Karpas-422 (cell line): ENCODE measurements around the gene BASP1. TPM values are rescaled to one million over a fixed set of nuclear protein-coding genes. Genes with fewer than 3 reads are reported as not detected.
A peak's percentile ranks its signal among the peaks of the same experiment; 100 is the strongest.
"Not testable (repeated sequence)": the region's sequence is repeated elsewhere in the genome, so short reads cannot be mapped to it uniquely, and the experiment has no call there.

Experiments
- DNase-seq: peaks from one replicate; pipeline ENCODE4 v3.0.0-alpha.2; 2015
- H2AFZ ChIP-seq: fragments of 200-600 bp; sonication (generic); 2 replicates; pipeline ENCODE4 v1.6.1; 2014; ENCODE audit warnings: antibody characterized with exemption, low read length, mixed read lengths
- H3K27ac ChIP-seq: fragments of 200-600 bp; sonication (generic); 2 replicates; pipeline ENCODE4 v1.5.1; 2014; ENCODE audit warnings: mild to moderate bottlenecking, low read length, moderate library complexity
- H3K27me3 ChIP-seq: fragments of 200-600 bp; sonication (generic); 2 replicates; pipeline ENCODE4 v1.6.1; 2014; ENCODE audit warnings: low read length, mixed read lengths
- H3K36me3 ChIP-seq: fragments of 200-600 bp; sonication (generic); 2 replicates; pipeline ENCODE4 v1.6.1; 2014; ENCODE audit warnings: low read length, mixed read lengths; ENCODE audit not compliant: insufficient read depth
- H3K4me1 ChIP-seq: fragments of 200-600 bp; sonication (generic); 2 replicates; pipeline ENCODE4 v1.6.1; 2014; ENCODE audit warnings: mild to moderate bottlenecking, low read length, mixed read lengths
- H3K4me2 ChIP-seq: fragments of 200-600 bp; sonication (generic); 2 replicates; pipeline ENCODE4 v1.6.1; 2014; ENCODE audit warnings: low read length, low read depth, mild to moderate bottlenecking; ENCODE audit not compliant: poor library complexity, severe bottlenecking
- H3K4me3 ChIP-seq: fragments of 200-600 bp; sonication (generic); 2 replicates; pipeline ENCODE4 v1.5.1; 2014; ENCODE audit warnings: mild to moderate bottlenecking, antibody characterized with exemption, low read length, mixed read lengths
- H3K79me2 ChIP-seq: fragments of 200-600 bp; sonication (generic); 2 replicates; pipeline ENCODE4 v1.6.1; 2014; ENCODE audit warnings: mild to moderate bottlenecking, low read length, mixed read lengths
- H3K9ac ChIP-seq: fragments of 200-600 bp; sonication (generic); 2 replicates; pipeline ENCODE4 v1.6.0; 2014; ENCODE audit warnings: low read length
- H3K9me2 ChIP-seq: fragments of 200-600 bp; sonication (generic), shearing (Covaris generic); replicated peaks from 2 replicates; pipeline ENCODE4 v1.6.0; 2014; ENCODE audit warnings: mild to moderate bottlenecking, low read length, moderate library complexity; ENCODE audit not compliant: insufficient read depth
- H3K9me3 ChIP-seq: fragments of 300-700, 200-600 bp; sonication (generic); 2 replicates; pipeline ENCODE4 v1.6.1; 2014; ENCODE audit warnings: low read length, mixed read lengths
- H4K20me1 ChIP-seq: fragments of 200-600 bp; sonication (generic); 2 replicates; pipeline ENCODE4 v1.6.1; 2014; ENCODE audit warnings: mild to moderate bottlenecking, antibody characterized with exemption, low read length, low read depth; ENCODE audit not compliant: insufficient read depth
- total RNA-seq: library from RNA; depleted of rRNA; stranded (reverse); fragments of >200 nt; shearing (Covaris generic); gene quantifications from 2 replicates; pipeline ENCODE4 v1.2.3, GENCODE V29; 2014; ENCODE audit warnings: low replicate concordance

The BASP1 gene
- total RNA-seq, 1 experiment from 2014 or later: 25.8 TPM

GRCh38 chr5:17256171-17256570, 38.7 kb downstream of the BASP1 start:
- Histone ChIP-seq H3K4me1 (peaks cover 38% of the 10 kb centered on the region), H3K79me2 (peaks cover 18% of the 10 kb centered on the region), H2AFZ (no peak overlapping the region), H3K9ac (no peak overlapping the region), H3K9me3 (no peaks in the 10 kb centered on the region; the same call in 1 of the 2 replicates), H3K27me3 (no peaks in the 10 kb centered on the region), H3K9me2 (no peaks in the 10 kb centered on the region), H3K4me2 (no peak overlapping the region), H3K27ac (peak overlapping the region; percentile 46), H3K4me3 (no peak overlapping the region), H3K36me3 (peaks cover 12% of the 10 kb centered on the region; the same call in 1 of the 2 replicates), H4K20me1 (no peaks in the 10 kb centered on the region)
- no peak for DNase-seq

- Histone ChIP-seq H3K36me3 (peaks cover 12% of the 10 kb centered on the region; the same call in 1 of the 2 replicates), H3K27me3 (no peaks in the 10 kb centered on the region), H3K9ac (no peak overlapping the region), H3K4me3 (no peak overlapping the region), H3K27ac (no peak overlapping the region), H4K20me1 (no peaks in the 10 kb centered on the region), H3K9me2 (no peaks in the 10 kb centered on the region), H3K9me3 (no peaks in the 10 kb centered on the region; the same call in 1 of the 2 replicates), H3K79me2 (peaks cover 14% of the 10 kb centered on the region), H2AFZ (no peak overlapping the region), H3K4me1 (peaks cover 38% of the 10 kb centered on the region), H3K4me2 (no peak overlapping the region)
- no peak for DNase-seq
These were observed 39.4 kb downstream of the BASP1 start for GRCh38 chr5:17256839-17257238.

GRCh38 chr5:17257705-17258273, 40.4 kb downstream of the BASP1 start:
- Histone ChIP-seq H3K36me3 (peaks cover 12% of the 10 kb centered on the region; the same call in 1 of the 2 replicates), H3K27ac (no peak overlapping the region), H3K4me1 (peaks cover 38% of the 10 kb centered on the region), H3K4me3 (no peak overlapping the region), H4K20me1 (no peaks in the 10 kb centered on the region), H2AFZ (no peak overlapping the region), H3K4me2 (no peak overlapping the region), H3K9me3 (no peaks in the 10 kb centered on the region; the same call in 1 of the 2 replicates), H3K9me2 (no peaks in the 10 kb centered on the region), H3K9ac (no peak overlapping the region), H3K27me3 (no peaks in the 10 kb centered on the region), H3K79me2 (peaks cover 14% of the 10 kb centered on the region)
- no peak for DNase-seq

- Histone ChIP-seq H3K9ac (no peak overlapping the region), H3K4me2 (no peak overlapping the region), H3K4me3 (no peak overlapping the region), H3K27ac (no peak overlapping the region), H3K27me3 (no peaks in the 10 kb centered on the region), H4K20me1 (no peaks in the 10 kb centered on the region), H2AFZ (no peak overlapping the region), H3K79me2 (peaks cover 14% of the 10 kb centered on the region), H3K4me1 (peaks cover 39% of the 10 kb centered on the region), H3K9me3 (no peaks in the 10 kb centered on the region; the same call in 1 of the 2 replicates), H3K36me3 (peaks cover 12% of the 10 kb centered on the region; the same call in 1 of the 2 replicates), H3K9me2 (no peaks in the 10 kb centered on the region)
- DNase-seq: no peak
These were observed 41.0 kb downstream of the BASP1 start for GRCh38 chr5:17258431-17258830.

GRCh38 chr5:17259012-17259411, 41.6 kb downstream of the BASP1 start:
- H3K9me3 ChIP-seq, DNase-seq, H3K9me2 ChIP-seq, H4K20me1 ChIP-seq, H3K27ac ChIP-seq, H3K27me3 ChIP-seq, H3K4me2 ChIP-seq, H3K9ac ChIP-seq, H3K4me3 ChIP-seq, H2AFZ ChIP-seq, H3K79me2 ChIP-seq: not testable (repeated sequence)
- Histone ChIP-seq H3K36me3 (peaks cover 12% of the 10 kb centered on the region; the same call in 1 of the 2 replicates), H3K4me1 (peaks cover 39% of the 10 kb centered on the region)

- no peaks in the 10 kb centered on the region; the same call in 1 of the 2 replicates for H3K9me3 ChIP-seq
- H3K27me3 ChIP-seq: no peaks in the 10 kb centered on the region
- H3K36me3 ChIP-seq: peaks cover 12% of the 10 kb centered on the region; the same call in 1 of the 2 replicates
- H3K4me3 ChIP-seq: no peak overlapping the region
- H2AFZ ChIP-seq: no peak overlapping the region
- H4K20me1 ChIP-seq: no peaks in the 10 kb centered on the region
- peaks cover 9% of the 10 kb centered on the region; the same call in 1 of the 2 replicates for H3K79me2 ChIP-seq
- peaks cover 39% of the 10 kb centered on the region for H3K4me1 ChIP-seq
- H3K9me2 ChIP-seq: no peaks in the 10 kb centered on the region
- no peak overlapping the region for H3K9ac ChIP-seq
- no peak overlapping the region for H3K4me2 ChIP-seq
- no peak for DNase-seq
- H3K27ac ChIP-seq: no peak overlapping the region
These were observed 42.3 kb downstream of the BASP1 start for GRCh38 chr5:17259630-17260257.

- H3K9ac ChIP-seq: no peak overlapping the region
- peaks cover 39% of the 10 kb centered on the region for H3K4me1 ChIP-seq
- peaks cover 12% of the 10 kb centered on the region; the same call in 1 of the 2 replicates for H3K36me3 ChIP-seq
- H4K20me1 ChIP-seq: no peaks in the 10 kb centered on the region
- H3K9me2 ChIP-seq: no peaks in the 10 kb centered on the region
- H3K27me3 ChIP-seq: no peaks in the 10 kb centered on the region
- H3K4me3 ChIP-seq: no peak overlapping the region
- no peak overlapping the region for H3K4me2 ChIP-seq
- H2AFZ ChIP-seq: no peak overlapping the region
- peaks cover 4% of the 10 kb centered on the region; the same call in 1 of the 2 replicates for H3K79me2 ChIP-seq
- no peaks in the 10 kb centered on the region; the same call in 1 of the 2 replicates for H3K9me3 ChIP-seq
- no peak for DNase-seq
- no peak overlapping the region for H3K27ac ChIP-seq
These were observed 43.1 kb downstream of the BASP1 start for GRCh38 chr5:17260549-17260948.

GRCh38 chr5:17261075-17261474, 43.6 kb downstream of the BASP1 start:
- Histone ChIP-seq H3K4me1 (peaks cover 39% of the 10 kb centered on the region), H3K79me2 (peaks cover 4% of the 10 kb centered on the region; the same call in 1 of the 2 replicates), H3K4me2 (no peak overlapping the region)

More at GRCh38 chr5:17261075-17261474, 43.6 kb downstream of the BASP1 start:
- H3K9ac ChIP-seq: no peak overlapping the region
- H3K27ac ChIP-seq: no peak overlapping the region
- no peaks in the 10 kb centered on the region for H4K20me1 ChIP-seq
- H3K9me3 ChIP-seq: no peaks in the 10 kb centered on the region; the same call in 1 of the 2 replicates
- no peaks in the 10 kb centered on the region for H3K27me3 ChIP-seq
- no peak overlapping the region for H2AFZ ChIP-seq
- H3K9me2 ChIP-seq: no peaks in the 10 kb centered on the region
- no peak overlapping the region for H3K4me3 ChIP-seq
- H3K36me3 ChIP-seq: peaks cover 12% of the 10 kb centered on the region; the same call in 1 of the 2 replicates
- no peak for DNase-seq
